Measurements from ENCODE around the gene ADCK1.
"Not testable (repeated sequence)": the region's sequence is repeated elsewhere in the genome, so short reads cannot be mapped to it uniquely, and the experiment has no call there.

ADCK1 gene

DNA sequence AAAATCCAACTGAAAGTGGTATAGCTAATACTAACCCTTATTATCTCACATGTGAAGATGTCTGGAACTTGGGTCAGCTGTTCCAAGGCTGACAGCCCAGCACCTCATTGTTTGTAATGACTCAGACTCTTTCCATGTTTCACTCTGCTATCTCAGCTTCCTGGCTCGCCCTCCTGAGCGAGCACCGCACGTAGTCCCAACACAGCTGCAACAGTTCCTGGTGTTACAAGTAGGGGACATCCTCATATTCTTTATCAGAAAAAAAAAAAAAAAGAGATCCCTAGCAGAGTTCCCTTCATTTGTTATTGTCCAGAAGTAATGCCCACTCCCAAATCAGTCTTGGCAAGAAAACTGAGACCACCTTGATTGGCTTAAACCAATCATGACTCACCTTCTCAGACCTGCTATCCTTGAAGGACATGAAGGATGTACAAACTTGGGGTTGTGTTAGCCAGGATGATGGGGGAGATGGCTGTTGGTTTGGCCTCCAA lies 92.5 kb downstream of the ADCK1 start:
- in situ Hi-C loops (cut with MboI; ENCODE audit: low sequenced_read_pairs): no loop called here

DNA sequence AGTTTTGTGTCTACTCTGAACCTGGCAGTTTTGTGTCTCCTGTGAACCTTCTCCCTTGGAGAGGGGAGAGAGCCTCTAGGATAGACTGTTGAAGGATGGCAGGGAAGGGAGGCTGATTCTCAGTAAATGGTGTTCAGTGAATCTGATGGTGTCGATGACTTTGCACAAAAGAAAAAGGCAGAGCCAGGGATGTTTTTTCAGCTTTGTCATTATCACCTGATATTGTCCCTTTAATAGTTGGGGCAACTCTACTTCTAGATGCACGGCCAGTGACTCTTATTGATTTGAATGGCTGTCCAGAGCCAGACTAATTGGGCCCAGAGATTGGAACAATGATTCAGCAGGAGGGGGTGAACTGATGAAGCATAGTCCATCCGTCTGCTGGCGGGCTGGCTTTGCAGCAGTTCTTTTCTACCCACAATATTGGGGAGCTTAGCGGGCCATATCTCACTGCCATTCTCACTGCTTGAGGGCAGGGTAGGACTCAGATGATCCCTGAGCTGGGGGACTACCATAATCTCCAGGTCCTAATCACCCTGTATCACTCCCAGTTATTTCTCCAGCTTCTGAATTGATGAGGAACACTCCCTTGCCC lies 93.1 kb downstream of the ADCK1 start:
- in situ Hi-C loops (cut with MboI; ENCODE audit: low sequenced_read_pairs): no loop called here

DNA sequence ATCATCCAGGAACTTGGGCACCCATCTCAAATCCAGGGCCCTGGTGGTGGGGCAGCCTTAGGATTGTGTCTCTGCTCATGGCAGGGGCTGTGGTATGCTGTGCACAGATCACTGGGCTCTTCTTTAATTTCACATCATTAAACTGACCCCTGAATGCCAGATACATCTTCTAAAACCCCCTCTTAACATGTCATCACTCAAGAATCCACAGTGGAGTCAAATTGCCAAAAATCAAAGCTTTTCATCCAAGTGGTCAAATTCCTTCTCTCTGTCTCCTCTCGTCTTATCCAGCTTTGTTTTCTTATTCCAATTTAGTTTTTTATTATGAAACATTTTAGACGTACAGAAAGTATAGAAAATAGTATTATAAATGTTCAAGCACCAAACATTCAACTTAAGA lies 97.5 kb downstream of the ADCK1 start:
- in situ Hi-C loops (cut with MboI; ENCODE audit: low sequenced_read_pairs): no loop called here

DNA sequence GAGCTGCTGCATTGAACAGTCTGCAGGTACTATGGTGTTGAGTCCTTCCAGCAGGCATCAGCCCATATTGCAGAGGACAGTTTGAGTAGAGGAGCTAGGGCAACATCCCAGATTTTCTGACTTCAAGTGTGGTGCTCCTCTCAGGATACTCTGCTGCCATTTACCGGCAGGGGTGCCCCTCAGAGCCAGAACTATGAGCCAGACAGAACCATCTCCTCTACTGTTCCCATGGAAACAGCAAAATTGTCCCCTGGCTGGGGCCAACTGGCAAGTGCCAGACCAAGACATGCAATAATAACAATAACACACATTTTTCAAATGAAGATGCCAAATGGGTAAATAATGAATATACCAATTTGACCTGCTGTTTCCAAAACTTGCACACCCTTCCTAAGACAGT lies 102.9 kb downstream of the ADCK1 start:
- in situ Hi-C loops (cut with MboI; ENCODE audit: low sequenced_read_pairs): no loop called here

DNA sequence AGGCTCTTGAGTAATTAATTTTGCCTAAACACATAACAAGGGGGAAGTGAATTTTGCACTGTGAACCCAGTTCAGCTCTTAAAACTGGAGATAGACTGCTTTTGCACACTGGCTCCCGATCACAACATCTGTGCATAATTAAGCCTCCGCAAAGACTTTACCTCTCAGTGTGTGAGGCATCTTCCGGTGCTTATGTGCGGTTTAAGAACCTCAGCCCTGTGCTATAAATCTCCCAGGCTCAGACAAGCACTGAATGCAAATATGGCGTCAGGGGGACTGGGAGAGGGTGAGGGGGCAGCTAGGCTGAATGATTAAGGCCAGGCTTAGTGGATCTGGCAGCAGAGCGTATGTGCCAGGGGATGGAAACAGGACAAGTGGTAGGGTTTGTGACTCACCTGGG lies 103.3 kb downstream of the ADCK1 start:
- in situ Hi-C loops (cut with MboI; ENCODE audit: low sequenced_read_pairs): no loop called here

DNA sequence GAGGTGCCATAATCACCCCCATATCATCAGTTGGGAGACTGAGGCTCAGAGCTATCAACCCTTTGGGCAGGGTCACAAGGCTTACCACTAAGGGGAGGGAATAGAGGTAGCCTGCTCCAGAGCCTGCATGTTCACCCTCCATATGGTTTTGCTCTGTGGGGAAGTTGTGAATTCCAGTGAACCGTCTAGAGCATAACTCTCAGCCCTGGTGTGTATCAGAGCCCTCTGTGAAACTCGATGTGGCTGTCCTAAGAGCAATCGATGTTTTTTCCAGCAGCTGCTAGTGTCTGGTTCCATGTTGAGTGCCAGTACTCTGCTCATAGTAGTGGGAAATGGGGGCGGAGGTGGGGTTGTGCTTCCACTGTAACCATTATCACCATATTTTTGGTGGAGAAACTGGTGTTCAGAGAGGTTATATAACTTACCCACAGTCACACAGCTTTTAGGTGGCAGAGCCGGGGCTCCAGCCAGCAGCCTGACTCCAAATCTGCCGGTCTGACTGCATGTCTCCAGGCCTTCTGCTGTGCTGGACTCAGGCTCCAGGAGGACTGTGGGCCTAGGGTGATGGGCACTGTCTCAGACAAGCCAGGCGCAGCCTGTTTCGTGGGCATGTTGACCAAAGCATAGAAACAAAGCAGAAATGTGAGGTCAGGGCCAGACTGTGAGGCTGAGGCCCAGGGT lies 104.2 kb downstream of the ADCK1 start:
- in situ Hi-C loops (cut with MboI; ENCODE audit: low sequenced_read_pairs): no loop called here

DNA sequence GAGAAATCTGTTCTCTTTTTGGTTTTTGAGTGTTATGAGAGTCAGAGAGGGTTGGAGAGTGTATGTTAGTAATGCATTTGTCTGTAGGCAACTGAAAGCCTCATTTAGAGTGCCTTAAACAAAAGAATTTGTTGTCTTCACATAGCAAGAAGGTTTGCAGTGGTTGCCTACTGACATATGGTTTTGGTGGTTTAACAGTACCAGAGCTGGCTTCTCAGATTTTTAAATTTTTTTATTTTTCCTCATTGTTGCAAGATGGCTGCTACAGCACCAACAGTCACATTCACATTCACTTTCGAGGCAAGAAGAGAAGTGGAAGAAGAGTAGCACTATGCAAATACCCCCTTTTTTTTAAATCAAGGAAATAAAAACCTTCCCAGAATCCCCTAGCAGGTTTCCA lies 106.5 kb downstream of the ADCK1 start:
- in situ Hi-C loops (cut with MboI; ENCODE audit: low sequenced_read_pairs): no loop called here

DNA sequence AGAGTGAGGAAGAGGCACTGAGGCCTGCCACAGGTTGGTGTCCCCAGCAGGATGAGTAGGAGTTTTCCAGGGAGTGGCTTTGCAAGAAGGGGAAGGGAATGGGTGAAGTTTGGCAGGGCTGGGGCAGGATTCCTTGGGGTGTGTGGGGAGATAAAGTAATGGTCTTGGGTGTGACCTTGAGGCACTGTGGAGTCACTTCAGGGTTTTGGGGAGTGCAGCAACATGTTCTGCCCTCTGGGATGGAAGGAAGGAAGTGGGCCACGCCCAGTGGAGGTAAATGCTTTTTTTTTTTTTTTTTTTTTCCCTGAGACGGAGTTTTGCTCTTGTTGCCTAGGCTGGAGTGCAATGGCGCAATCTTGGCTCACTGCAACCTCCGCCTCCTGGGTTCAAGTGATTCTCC lies 108.9 kb downstream of the ADCK1 start:
- in situ Hi-C loops (cut with MboI; ENCODE audit: low sequenced_read_pairs): no loop called here

DNA sequence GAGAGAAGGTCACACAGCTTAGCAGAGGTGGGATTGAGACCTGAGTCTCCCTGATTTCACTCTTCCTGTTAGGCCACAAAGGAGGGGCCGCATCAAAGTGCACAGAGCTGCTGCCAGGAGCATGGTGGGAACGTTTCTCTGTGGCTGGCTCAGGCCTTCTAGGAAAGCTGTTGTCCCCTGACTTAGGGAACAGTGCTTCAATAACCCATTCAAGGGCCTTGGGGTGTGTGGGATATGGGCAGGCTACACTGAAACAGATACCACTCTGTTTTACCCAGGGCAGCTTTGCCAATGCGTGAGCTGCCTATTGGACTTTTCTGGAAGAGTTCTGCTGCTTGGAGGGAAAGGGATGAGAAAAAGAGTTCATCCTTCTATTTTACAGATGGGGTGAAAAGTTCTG lies 110.0 kb downstream of the ADCK1 start:
- in situ Hi-C loops (cut with MboI; ENCODE audit: low sequenced_read_pairs): no loop called here

DNA sequence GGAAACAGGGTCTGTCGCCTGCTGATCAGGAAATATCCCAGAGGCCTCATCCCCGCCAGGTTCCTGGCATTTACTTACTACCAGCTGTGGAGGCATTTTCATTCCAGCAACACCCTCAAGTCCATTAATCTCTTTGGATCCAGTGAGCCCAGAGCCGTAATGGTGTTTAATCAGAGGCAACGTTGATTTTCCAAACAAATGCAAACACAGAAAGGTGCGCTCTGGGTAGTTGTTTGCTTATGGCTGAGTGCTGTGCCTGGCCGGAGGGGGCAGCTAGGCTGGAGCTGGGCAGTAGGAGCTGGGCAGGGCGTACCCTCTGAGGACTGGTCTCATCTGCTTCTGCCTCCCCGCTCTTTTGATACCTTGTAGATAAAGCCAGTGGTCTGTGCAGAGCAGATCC lies 110.6 kb downstream of the ADCK1 start:
- in situ Hi-C loops (cut with MboI; ENCODE audit: low sequenced_read_pairs): no loop called here

DNA sequence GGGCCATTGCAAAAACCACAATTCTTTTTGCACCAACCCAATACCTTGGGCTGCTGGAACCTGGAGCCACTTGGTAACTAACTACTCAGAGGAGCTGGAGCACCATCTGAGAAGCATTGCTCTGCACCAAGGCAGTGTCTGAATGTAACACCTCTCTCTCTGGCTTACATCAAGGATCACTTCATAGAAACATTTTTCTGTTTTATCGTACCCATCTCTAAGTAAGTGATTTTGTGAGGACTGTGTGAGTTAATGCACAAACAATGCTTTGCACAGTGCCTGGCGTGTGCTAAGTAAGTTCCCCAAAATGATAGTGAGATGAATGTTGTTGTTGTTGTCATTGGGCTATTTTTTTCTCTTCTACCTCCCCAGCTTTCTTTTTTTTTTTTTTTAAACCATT lies 111.4 kb downstream of the ADCK1 start:
- in situ Hi-C loops (cut with MboI; ENCODE audit: low sequenced_read_pairs): no loop called here

DNA sequence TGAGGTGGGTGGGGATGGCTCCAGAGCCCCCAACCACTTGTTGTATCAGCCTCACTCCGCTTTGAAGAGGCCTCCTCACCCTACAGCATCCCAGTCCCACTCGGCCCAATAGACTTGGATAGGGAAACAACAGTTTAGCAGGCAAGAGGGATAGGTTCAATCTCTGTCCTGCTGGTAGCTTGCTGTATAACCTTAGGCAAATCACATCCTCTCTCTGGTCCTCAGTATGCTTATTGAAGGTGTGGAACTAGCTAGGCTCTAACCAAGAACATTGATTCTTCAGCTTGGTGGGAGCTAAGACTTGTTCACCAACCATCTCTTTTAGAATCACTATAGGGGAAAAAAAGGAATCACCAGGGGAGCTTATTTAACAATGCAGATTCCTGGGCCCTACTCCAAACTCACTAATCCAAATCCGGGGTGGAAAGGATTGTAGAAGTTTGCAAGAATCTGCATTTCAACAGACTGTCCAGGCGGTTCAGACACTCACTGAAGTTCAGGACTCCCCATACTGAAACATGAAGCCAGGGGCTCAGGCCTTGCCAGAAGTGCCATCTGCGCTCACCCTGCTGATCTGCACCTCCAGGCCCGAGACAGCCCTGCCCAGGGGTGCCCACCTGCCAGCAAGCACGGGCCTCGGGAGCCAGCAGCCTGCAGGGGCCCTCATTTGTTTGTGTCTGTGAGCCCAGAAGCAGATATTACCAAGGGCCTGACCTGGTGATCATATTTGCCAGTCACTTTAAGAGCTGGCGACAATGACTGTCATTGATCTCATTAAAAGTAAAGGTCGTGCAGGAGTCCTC lies 113.0 kb downstream of the ADCK1 start:
- in situ Hi-C loops (cut with MboI; ENCODE audit: low sequenced_read_pairs): no loop called here

DNA sequence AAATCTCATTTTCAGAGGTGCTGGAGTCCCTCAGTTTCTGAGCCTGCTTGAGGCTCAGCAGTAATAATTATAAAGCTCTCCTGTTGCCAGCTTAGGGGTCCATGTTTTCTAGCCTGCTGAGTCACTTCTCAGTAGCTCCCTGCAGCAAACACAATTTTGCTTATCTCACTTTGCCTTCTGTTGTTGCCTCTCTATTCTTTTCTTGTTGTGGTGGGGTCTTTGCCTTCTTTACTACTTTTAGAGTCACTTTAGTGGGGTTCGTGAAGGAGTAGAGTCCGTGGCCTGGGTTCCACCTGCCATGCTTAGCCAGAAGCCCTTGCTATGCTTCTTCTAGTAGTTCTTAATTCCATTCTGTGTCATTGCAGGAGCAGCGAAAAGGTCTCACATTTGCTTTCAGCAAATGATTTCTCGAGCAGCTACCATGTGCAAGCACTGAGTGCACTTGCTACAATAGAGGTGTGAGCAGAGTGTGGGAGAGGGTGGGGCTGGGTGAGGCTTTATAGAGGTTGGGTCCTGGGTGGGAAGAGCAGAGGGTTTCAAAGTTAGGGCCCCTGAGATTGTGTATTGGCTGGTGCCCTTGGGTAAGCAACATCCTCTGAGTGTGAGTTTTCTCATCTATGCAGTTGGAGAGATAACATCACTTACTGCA lies 114.3 kb downstream of the ADCK1 start:
- in situ Hi-C loops (cut with MboI; ENCODE audit: low sequenced_read_pairs): no loop called here

DNA sequence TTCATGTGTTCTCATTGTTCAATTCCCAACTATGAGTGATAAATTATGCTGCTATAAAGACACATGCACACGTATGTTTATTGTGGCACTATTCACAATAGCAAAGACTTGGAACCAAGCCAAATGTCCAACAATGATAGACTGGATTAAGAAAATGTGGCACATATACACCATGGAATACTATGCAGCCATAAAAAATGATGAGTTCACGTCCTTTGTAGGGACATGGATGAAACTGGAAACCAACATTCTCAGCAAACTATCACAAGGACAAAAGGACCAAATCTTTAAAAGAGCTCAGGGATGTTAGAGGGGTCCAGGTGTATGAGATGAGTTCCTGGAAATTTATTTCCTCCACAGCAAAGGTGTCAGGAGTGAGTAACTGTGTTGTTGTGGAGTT lies 115.5 kb downstream of the ADCK1 start:
- in situ Hi-C loops (cut with MboI; ENCODE audit: low sequenced_read_pairs): not testable (repeated sequence)

DNA sequence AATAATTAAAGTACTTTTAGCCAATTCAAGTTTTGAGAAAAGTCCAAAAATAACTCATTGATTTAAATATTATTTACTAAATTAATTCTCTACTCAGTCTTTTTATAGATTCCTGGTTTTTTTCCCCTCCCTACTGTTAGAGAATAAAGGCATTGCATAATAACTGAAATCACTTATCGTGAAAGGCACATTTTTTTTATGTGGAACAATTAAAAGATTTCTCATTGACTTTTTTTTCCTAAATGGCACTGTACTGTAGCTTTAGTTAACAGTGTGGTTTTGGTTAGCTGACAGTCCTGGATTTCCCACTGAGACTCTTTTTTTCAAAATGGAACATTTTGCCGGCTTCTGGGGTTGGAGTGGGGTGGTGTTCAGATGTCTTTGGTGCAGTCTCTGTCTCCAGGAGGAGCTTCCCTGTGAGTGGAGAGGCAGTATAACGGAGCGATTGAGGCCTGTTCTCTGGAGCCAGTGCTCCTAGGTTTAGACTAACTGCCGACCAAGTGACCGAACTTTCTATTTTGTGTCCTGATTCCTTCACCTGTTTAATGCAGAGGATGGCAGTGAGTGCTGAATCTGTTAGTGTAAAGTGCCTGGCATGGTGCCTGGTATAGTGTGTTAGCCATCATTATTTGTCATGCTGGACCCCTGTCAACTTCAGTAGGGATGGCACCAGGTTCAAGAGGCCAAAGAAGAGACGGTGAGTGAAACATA lies 117.7 kb downstream of the ADCK1 start:
- in situ Hi-C loops (cut with MboI; ENCODE audit: low sequenced_read_pairs): no loop called here

DNA sequence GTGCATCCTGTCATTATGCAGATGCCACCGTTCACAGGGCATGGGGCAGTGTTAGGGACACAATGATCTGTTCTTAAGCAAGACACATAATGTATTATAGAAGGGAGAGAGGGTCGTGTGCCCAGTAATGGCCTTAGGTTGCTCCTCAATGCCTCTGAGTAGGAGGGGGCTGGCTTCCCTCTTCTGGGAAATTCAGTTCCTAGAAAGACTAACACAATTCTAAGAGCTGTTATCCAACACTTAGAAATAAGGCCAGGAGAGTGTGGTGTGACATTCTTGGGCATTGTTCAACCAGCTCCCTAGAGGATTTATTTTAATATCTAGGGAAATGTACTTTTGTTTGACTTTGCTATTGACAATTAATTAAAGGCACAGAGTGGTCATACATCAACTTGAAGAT lies 118.5 kb downstream of the ADCK1 start:
- in situ Hi-C loops (cut with MboI; ENCODE audit: low sequenced_read_pairs): no loop called here

DNA sequence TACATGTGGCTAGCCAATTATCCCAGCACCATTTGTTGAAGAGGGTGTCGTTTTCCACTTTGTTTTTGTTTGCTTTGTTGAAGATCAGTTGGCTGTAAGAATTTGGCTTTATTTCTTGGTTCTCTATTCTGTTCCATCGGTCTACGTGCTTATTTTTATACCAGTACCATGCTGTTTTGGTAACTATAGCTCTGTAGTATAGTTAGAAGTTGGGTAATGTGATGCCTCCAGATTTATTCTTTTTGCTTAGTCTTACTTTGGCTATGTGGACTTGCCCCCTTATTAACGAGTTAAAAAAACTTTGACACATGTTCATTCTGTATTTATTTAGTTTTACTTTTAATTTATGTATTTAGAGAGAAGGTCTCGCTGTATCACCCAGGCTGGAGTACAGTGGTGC lies 120.4 kb downstream of the ADCK1 start:
- in situ Hi-C loops (cut with MboI; ENCODE audit: low sequenced_read_pairs): no loop called here

DNA sequence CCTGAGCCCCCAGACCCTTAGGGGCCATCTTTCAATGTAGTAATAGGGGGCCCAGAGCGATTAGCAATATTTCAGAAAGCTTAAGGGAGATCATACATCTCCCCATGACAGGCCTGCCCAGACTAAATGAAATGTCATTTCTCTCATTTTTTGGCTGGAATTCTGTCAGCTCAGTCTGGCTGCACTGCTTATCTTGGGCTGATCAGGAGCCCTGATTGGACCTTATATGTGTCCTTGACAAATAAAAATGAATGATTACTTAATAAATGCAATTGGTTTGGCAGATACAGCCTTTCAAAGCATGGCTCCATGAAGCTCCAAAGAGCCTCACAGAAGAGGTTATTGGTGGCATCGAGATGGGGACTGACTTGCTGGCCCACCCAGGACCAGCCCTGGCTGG lies 121.9 kb downstream of the ADCK1 start:
- in situ Hi-C loops (cut with MboI; ENCODE audit: low sequenced_read_pairs): no loop called here

DNA sequence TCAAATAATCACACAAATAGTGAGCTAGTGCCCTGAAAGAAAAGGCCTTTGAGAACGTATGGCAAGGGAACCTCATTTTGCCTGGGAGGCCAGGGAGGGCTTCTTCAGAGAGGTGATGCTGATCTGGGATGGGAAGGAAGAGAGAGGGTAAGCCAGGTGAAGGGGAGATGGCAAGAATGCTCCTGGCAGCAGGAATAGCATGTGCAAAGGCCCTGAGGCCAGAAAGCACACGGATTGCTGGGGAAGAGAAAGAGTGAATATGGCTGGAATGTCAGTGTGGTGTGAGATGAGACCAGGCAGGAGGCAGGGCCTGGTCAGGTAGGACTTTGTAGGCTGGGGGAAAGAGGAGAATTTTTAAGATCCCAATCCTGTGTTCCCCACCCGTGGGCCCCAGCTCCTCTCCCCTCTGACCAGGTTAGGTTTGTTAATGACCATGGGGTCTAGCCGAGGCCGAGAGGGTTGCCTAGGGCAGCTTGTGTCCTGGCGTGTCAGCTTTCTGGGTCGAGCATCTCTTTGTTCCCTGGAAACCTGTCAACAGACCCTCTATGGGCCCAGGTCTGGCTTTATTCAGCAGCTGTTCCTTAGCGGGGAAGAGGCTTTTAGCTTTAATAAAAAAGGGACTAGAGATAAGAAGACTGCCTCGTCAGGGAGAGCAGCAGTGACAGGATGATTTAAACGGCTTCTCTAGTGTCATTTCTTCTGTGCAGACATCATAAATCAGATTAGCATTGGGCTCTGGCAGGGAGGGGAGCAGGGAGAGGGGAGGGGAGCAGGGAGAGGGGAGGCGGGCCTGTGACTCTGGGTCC lies 123.4 kb downstream of the ADCK1 start:
- in situ Hi-C loops (cut with MboI; ENCODE audit: low sequenced_read_pairs): no loop called here
